HG03575 (cell line): ENCODE results near the gene C2orf15.
A peak's percentile ranks its signal among the peaks of the same experiment; 100 is the strongest.
"Not testable (repeated sequence)": the region's sequence is repeated elsewhere in the genome, so short reads cannot be mapped to it uniquely, and the experiment has no call there.

Experiments
- ATAC-seq: cut with Tn5 transposase; IDR thresholded peaks from one replicate; pipeline ENCODE4 v1.9.1; 2021; ENCODE audit not compliant: unreplicated experiment, insufficient number of reproducible peaks, low FRiP score; ENCODE audit errors: extremely low read depth

C2orf15 gene

DNA sequence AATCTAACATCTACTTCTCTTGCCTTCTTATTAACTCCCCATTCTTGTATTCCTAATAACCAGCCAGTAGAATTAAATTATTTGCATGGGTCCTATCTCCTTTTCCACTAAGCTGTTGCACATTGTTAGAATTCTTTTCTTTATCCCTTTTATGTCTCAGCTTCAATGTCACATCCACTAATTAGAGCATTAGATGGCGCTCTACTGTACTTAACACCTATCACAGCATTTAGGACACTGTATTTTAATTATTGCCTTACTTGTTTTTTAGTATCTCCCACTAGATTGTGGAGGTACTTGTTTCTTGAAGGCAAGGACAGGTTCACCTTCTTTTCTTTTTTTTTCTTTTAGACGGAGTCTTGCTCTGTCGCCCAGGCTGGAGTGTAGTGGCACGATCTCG lies 17.1 kb downstream of the C2orf15 start:
- ATAC-seq, result no peak

GRCh38 chr2:99159594-99159993 lies 18.1 kb downstream of the C2orf15 start:
- no peak for ATAC-seq

- ATAC-seq, result no peak
Measured at GRCh38 chr2:99166218-99166617, 24.7 kb downstream of the C2orf15 start.

GRCh38 chr2:99169534-99169933 lies 28.0 kb downstream of the C2orf15 start:
- ATAC-seq, result no peak

DNA sequence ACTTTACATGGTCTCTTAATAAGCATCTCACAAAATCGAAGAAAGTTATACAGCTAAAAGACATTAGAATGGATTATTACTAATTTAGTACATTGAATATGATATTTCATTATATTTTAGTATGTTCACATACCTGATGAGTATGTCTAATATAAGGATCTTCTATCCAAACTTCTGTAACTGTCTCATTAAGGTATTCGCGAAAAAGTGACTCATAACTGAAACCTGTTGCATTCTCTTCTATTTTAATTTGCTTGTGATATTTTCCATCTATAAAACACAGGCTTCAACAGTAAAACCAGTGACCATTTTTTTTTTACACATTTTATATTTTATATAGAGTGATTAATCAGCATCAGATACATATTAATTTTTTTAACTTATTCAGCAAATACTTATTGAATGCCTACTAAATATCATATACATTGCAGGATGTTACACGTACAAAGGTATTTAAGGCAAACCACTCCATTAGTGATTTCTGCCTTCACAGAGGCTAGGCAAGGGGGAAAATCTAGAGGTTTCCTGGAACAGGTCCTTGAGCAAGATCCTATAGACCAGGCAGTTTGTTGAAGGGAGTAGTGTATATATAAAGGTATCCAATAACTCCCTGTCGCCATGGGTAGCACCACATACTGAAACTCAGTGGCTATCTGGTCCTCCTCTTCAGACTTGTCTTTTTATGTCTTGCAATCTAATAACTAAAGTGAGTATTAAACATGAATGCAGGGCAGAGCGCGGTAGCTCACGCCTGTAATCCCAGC lies 30.1 kb downstream of the C2orf15 start:
- no peak for ATAC-seq

GRCh38 chr2:99180755-99181623 lies 39.5 kb downstream of the C2orf15 start, which contains the start of the genes MITD1 and MRPL30:
Gene MITD1, minus strand, starts transcription at chr2:99181058. Its CDS starts 77 bp downstream, at chr2:99180981.
Gene MRPL30, plus strand, starts transcription at chr2:99181184. Its CDS starts 5,020 bp downstream, at chr2:99186204.
- peak; percentile 64 for ATAC-seq

DNA sequence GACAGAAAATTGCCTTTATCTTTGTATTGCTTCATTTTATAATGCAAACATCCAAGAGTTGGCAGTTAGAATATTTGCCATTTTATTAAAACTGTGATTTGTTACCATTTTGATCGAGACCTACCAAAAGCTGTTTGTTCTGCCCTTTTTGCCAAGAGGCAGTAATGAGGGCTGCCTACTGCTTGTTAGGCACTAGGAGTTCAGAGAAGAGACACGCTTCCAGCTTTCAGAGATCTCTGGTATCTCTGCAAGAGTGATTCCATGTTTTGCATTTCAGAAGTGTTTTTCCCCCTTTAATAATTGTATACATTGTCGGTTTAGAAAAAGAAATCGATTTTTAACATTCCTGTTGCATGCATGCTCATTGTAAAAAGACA lies 40.1 kb downstream of the C2orf15 start:
- no peak for ATAC-seq

DNA sequence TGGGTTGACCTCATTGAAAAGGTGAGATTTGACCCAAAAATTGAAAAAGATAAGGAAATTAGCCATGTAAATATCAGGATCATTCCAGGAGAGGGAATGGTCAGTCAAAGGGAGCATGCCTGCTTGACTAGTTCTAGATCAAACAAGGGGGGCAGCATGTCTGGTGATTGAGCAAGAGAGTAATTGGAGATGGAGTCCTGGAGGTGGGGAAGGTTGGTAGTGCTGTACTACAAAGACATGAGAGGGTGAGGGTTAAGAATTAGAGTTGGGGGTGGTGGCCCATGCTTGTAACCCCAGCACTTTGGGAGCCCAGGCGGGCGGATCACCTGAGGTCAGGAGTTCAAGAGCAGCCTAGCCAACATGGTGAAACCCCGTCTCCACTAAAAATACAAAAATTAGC lies 41.5 kb downstream of the C2orf15 start:
- ATAC-seq, result no peak

DNA sequence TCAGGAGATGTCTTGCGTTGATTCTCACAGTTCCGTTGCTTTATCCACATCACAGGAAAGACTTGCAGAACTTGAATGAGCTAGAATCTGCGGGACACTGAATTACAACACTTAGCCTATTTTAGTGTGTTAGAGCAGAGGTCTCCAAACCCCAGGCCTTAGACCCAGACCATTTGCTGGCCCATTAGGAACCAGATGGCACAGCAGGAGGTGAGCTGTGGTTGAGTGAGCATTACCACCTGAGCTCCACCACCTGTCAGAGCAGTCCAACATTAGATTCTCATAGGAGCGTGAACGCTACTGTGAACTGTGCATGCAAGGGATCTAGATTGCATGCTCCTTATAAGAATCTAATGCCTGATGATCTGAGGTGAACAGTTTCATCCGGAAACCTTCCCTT lies 43.3 kb downstream of the C2orf15 start:
- ATAC-seq, result no peak

GRCh38 chr2:99187011-99187410 lies 45.5 kb downstream of the C2orf15 start:
- ATAC-seq, result no peak

DNA sequence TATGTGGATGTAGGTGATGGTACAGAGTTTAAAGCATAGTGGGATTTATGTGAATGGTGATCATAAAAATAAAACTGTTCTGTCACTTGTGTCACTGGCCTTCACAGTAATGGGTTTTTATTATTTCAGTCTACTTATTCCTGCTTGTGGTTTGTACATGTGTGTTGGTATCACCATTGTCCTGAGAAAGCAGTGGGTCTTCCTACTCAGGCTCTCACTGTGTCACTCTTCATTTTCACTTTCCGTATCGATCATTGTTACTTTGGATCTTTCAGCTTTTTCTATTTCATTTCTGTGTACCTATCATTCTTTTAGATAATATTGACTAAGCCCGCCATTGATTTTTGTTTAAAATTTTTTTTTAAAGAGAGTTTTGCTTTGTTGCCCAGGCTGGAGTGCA lies 46.9 kb downstream of the C2orf15 start:
- ATAC-seq, result no peak

DNA sequence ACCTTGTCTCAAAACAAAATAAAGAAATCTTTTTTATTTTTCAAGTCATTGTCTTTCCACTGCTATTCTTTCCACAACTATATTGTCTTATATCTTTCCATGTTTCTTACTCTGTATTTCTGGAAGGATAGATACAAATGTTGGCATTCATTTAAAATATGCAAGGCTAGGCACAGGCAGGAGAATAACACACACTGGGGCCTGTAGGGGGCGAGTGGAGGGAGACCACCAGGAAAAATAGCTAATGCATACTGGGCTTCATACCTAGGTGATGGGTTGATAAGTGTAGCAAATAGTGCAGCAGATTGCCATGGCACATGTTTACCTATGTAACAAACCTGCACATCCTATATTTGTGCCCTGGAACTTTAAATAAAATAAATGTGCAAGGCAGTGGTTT lies 49.0 kb downstream of the C2orf15 start:
- ATAC-seq, result no peak

GRCh38 chr2:99192364-99192763 lies 50.9 kb downstream of the C2orf15 start:
- not testable (repeated sequence) for ATAC-seq

- no peak for ATAC-seq
Measured at GRCh38 chr2:99198103-99198841, 56.8 kb downstream of the C2orf15 start.

GRCh38 chr2:99200076-99200800 lies 58.7 kb downstream of the C2orf15 start:
- no peak for ATAC-seq
